ENCODE measurements around the gene CENPU.
A peak's percentile ranks its signal among the peaks of the same experiment; 100 is the strongest.
"Not testable (repeated sequence)": the region's sequence is repeated elsewhere in the genome, so short reads cannot be mapped to it uniquely, and the experiment has no call there.

The CENPU gene, protein sequence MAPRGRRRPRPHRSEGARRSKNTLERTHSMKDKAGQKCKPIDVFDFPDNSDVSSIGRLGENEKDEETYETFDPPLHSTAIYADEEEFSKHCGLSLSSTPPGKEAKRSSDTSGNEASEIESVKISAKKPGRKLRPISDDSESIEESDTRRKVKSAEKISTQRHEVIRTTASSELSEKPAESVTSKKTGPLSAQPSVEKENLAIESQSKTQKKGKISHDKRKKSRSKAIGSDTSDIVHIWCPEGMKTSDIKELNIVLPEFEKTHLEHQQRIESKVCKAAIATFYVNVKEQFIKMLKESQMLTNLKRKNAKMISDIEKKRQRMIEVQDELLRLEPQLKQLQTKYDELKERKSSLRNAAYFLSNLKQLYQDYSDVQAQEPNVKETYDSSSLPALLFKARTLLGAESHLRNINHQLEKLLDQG

DNA sequence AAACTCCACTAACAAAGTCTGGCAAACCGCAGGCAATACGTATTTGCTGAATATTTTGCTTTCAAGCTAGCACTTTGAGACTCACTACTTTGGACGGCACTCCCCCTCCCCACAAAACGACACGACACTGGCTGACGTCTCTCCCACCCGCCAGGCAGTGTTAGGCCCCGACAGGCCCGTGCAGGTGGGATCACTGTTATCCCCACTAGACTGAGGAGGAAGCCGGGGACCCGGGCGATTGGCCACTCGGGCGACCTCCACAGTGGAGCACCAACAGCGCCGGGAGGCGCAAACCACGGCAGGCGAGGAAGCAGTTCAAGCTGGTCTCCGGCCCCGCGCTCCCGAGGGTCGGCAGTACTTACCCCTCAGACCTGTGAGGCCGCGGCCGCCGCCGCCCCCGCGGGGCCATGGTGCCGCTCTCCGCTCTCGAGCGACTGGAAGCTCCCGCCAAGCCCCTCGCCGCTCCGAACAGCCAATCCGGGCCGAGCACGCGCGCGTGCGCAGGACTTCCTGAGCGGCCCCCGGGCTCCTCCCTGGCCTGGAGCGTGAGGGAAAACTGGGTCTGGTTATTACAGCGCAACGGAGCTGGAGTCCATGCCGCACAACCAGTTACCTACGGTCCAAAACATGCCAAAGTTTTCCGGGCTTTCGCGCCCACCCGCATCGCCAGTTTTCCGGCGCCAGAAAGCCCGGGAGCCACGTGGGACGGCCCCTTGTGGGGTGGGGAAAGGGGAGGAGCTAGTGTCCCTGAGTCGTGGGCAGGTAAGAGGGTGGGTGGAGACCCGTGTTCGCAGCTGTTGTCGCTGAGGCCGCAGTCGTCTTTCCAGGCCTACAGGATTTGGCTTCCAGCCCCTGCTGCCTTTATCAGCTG is at the start of gene CENPU:
Gene CENPU (minus strand): TSS at position 443 of the 871 bp plus-strand sequence. CDS start 34 bp downstream, at position 409.
- H3K9ac ChIP-seq (ENCODE audit: low read length), result peak within 1 kb of the TSS; percentile 74
- H3K9me3 ChIP-seq (ENCODE audit: control insufficient read depth, low read length), result no peaks in the 10 kb centered on the region

DNA sequence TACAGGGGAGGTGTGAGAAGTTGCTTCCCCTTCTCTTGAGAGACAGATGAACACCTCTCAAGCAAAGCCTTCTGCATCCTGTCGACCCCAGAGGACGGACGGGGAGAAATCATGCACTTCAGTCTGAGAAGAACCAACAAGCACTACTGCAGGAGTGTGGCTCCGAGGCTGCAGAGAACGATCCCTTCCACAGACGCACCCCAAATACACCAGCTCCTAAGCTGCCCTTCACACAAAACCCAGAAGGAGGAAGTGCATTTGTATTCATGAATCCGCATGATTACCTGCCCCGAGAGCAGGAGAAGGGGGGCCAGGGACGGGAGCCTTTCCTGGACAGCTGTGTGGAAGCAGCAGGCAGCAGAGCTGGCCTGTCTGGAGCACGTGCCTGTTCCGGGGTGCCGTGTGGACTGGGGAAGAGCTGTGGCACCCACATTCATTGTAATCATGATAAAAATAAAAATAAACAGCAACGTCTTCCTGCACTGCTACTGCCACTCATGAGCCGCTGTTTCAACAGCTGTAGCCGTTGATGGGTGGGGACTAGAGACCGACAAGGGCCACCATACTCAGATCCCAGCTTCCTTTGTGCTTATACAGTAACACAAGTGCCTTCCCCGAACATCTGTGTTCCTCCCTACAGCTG is 49.0 kb upstream of the CENPU start:
- H3K36me3 ChIP-seq (ENCODE audit: control insufficient read depth, insufficient read depth, low read length), result no peaks in the 10 kb centered on the region
- no peak overlapping the region for H3K9ac ChIP-seq (ENCODE audit: low read length)
- H3K27me3 ChIP-seq (ENCODE audit: control insufficient read depth, insufficient read depth, low read length), result no peaks in the 10 kb centered on the region
- H3K4me3 ChIP-seq (ENCODE audit: low read length), result no peak overlapping the region
- H3K4me1 ChIP-seq (ENCODE audit: control insufficient read depth, insufficient read depth, low read length), result no peaks in the 10 kb centered on the region
- H3K9me3 ChIP-seq (ENCODE audit: control insufficient read depth, low read length), result no peaks in the 10 kb centered on the region

More for the DNA sequence above, at the start of gene CENPU:
- Histone ChIP-seq H3K4me3 (ENCODE audit: low read length) (peak within 1 kb of the TSS; percentile 80), H3K36me3 (ENCODE audit: control insufficient read depth, insufficient read depth, low read length) (no peaks in the 10 kb centered on the region), H3K27me3 (ENCODE audit: control insufficient read depth, insufficient read depth, low read length) (no peaks in the 10 kb centered on the region), H3K4me1 (ENCODE audit: control insufficient read depth, insufficient read depth, low read length) (peaks cover 10% of the 10 kb centered on the region)

DNA sequence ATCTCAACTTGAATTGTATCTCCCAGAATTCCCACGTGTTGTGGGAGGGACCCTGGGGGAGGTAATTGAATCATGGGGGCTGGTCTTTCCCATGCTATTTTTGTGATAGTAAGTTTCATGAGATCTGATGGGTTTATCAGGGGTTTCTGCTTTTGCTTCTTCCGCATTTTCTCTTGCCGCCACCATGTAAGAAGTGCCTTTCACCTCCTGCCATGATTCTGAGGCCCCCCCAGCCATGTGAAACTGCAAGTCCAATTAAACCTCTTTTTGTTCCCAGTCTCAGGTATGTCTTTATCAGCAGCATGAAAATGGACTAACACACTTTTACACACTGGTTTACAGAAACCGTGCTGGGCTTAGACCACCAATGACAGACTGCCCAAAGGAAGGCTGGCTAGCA is 45.3 kb upstream of the CENPU start:
- H3K9ac ChIP-seq (ENCODE audit: low read length); H3K4me3 ChIP-seq (ENCODE audit: low read length); H3K4me1 ChIP-seq (ENCODE audit: control insufficient read depth, insufficient read depth, low read length); H3K9me3 ChIP-seq (ENCODE audit: control insufficient read depth, low read length); H3K27me3 ChIP-seq (ENCODE audit: control insufficient read depth, insufficient read depth, low read length); H3K36me3 ChIP-seq (ENCODE audit: control insufficient read depth, insufficient read depth, low read length): not testable (repeated sequence)

DNA sequence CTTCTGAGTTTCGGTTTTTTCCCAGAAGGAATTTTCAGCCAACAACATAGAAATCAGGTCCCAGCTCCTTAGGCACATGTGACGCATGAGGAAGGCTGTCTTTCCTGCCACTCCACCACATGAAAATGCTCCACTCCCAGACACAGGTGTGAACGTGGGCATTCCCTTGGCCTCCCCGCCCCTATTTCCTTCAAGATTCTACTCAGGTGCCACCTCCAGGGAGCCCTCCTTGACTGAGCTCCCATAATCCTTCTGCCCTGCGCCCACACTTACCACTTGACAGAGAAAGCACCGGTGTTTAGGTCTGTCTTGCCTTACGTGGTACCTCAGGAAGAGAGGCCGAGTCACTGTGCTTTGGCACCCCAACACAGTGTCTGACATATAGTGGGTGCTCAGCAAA is 44.4 kb upstream of the CENPU start:
- no peaks in the 10 kb centered on the region for H3K36me3 ChIP-seq (ENCODE audit: control insufficient read depth, insufficient read depth, low read length)
- H3K9ac ChIP-seq (ENCODE audit: low read length), result no peak overlapping the region
- H3K4me1 ChIP-seq (ENCODE audit: control insufficient read depth, insufficient read depth, low read length), result no peaks in the 10 kb centered on the region
- H3K27me3 ChIP-seq (ENCODE audit: control insufficient read depth, insufficient read depth, low read length), result no peaks in the 10 kb centered on the region
- H3K4me3 ChIP-seq (ENCODE audit: low read length), result no peak overlapping the region
- no peaks in the 10 kb centered on the region for H3K9me3 ChIP-seq (ENCODE audit: control insufficient read depth, low read length)

DNA sequence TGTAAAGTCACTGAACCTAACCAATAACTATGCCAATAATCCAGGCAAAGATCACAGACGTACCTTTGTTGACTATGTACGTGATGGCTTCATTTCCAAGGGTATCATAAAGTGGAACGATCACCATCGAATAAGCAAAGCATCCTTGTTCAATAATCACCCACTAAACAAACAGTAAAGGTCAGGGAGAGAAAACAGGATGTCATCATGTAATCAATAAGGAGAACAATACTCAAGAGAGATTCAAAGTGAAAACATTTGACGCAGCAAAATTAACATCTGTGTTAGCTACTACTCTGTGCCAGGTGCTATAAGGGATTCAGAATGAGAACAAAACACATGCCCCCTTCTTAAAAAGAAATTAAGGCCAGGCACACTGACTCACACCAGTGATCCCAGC is 42.9 kb upstream of the CENPU start:
- Histone ChIP-seq H3K4me3 (ENCODE audit: low read length) (no peak overlapping the region), H3K4me1 (ENCODE audit: control insufficient read depth, insufficient read depth, low read length) (no peaks in the 10 kb centered on the region), H3K9me3 (ENCODE audit: control insufficient read depth, low read length) (no peaks in the 10 kb centered on the region), H3K27me3 (ENCODE audit: control insufficient read depth, insufficient read depth, low read length) (no peaks in the 10 kb centered on the region), H3K36me3 (ENCODE audit: control insufficient read depth, insufficient read depth, low read length) (no peaks in the 10 kb centered on the region), H3K9ac (ENCODE audit: low read length) (no peak overlapping the region)

DNA sequence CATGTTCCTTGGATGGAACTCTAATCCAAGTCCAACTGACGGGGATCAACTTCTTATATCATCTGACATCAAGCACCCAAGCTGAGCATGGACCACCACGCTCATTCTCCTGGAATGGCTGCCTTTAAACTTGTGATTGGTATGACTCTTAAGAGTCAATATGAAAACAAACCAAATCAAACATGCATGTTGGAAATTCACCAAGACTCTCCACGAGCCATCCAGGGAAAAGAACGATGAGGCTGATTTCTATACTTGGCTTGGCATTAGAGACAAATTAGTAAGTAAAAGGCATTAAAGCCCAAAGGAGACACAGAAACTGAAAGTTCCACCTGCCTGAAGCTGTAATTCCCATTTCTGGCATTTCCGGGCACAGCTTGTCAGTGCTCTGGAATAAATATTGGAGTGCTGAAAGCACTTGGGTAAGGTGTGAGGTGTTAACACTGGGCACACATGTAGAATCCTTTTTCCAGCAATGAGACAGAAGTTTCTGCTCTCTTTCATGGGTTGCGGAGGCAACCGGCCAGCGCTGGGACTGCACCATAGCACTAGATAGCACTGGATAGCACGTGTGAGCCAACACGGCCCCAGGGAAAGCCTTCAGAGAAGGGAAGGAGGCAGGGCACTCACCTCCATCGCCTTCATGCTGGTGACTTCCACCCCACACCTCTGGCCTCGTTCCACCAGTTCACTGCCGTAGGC is 42.1 kb upstream of the CENPU start:
- H3K9me3 ChIP-seq (ENCODE audit: control insufficient read depth, low read length), result no peaks in the 10 kb centered on the region
- H3K27me3 ChIP-seq (ENCODE audit: control insufficient read depth, insufficient read depth, low read length), result no peaks in the 10 kb centered on the region
- no peak overlapping the region for H3K9ac ChIP-seq (ENCODE audit: low read length)
- no peaks in the 10 kb centered on the region for H3K36me3 ChIP-seq (ENCODE audit: control insufficient read depth, insufficient read depth, low read length)
- H3K4me3 ChIP-seq (ENCODE audit: low read length), result no peak overlapping the region
- H3K4me1 ChIP-seq (ENCODE audit: control insufficient read depth, insufficient read depth, low read length), result no peaks in the 10 kb centered on the region

DNA sequence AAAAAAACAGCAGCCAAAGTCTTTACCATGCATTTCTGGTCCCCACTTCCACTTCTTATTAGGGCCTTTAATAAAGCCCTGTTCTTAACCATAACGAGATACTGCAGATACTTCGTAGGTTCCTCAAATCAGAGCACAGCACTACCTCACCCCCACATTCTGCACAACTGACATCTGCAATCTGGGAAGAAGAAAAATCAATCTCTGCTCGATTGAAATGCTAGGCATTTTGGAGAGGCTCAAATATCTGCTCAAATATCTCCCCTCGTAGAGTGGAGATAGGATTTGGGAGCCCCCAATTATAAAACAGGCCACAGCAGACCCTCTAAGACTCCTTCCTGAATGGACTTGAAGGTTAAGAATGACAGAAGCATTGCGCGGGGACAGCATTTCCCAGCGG is 40.3 kb upstream of the CENPU start:
- Histone ChIP-seq H3K4me1 (ENCODE audit: control insufficient read depth, insufficient read depth, low read length) (no peaks in the 10 kb centered on the region), H3K27me3 (ENCODE audit: control insufficient read depth, insufficient read depth, low read length) (no peaks in the 10 kb centered on the region), H3K9ac (ENCODE audit: low read length) (no peak overlapping the region), H3K4me3 (ENCODE audit: low read length) (no peak overlapping the region), H3K36me3 (ENCODE audit: control insufficient read depth, insufficient read depth, low read length) (no peaks in the 10 kb centered on the region), H3K9me3 (ENCODE audit: control insufficient read depth, low read length) (no peaks in the 10 kb centered on the region)

DNA sequence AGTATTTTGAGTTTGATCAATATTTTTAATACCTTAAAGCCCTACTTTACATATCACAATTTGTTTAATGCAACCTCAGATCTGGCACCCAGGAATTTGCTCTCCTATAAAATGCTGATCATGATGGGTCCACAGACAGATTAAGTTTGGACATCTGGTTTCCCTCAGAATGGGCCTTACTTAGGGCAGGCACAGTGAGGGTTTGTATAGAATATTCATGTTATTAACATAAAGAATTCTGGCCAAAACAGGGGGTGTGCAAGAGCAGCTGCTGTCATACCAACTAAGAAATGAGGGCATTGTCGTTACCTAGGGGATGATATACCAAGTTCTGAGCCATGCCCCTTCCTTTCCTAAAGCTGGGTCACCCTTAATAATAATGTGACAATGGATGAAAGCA is 37.5 kb upstream of the CENPU start:
- H3K27me3 ChIP-seq (ENCODE audit: control insufficient read depth, insufficient read depth, low read length), result no peaks in the 10 kb centered on the region
- no peaks in the 10 kb centered on the region for H3K4me1 ChIP-seq (ENCODE audit: control insufficient read depth, insufficient read depth, low read length)
- no peaks in the 10 kb centered on the region for H3K9me3 ChIP-seq (ENCODE audit: control insufficient read depth, low read length)
- H3K4me3 ChIP-seq (ENCODE audit: low read length), result no peak overlapping the region
- H3K9ac ChIP-seq (ENCODE audit: low read length), result no peak overlapping the region
- no peaks in the 10 kb centered on the region for H3K36me3 ChIP-seq (ENCODE audit: control insufficient read depth, insufficient read depth, low read length)

DNA sequence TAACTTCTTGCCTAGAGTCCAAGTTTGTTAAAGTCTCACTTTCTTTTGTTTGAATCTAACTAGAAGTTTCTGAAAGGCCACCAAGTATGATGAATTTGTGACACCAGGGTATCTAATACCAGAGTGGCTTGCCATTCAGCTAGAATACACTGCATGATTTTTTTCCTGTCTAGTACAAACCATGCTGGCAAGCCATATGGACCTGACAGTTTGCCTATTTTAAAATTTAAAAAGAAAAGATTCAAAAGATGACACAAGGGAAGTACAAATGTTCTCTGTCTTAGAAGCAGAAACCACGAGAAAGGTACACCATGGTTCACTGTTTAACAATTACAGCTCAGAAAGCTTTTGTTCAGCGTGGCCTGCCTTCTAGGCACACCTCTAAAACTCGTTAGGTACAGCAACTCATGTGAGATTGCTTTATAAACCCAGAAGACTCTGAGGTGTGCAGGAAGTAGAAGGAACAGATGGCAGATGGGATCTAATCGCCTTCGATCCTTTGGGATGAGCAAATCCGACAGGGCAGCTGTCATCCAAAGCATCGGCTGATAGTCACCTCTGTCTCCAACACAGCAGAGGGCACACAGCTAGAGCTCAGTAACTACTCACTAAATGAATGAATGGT is 35.4 kb upstream of the CENPU start:
- Histone ChIP-seq H3K27me3 (ENCODE audit: control insufficient read depth, insufficient read depth, low read length) (no peaks in the 10 kb centered on the region), H3K4me1 (ENCODE audit: control insufficient read depth, insufficient read depth, low read length) (no peaks in the 10 kb centered on the region), H3K9ac (ENCODE audit: low read length) (no peak overlapping the region), H3K4me3 (ENCODE audit: low read length) (no peak overlapping the region), H3K36me3 (ENCODE audit: control insufficient read depth, insufficient read depth, low read length) (no peaks in the 10 kb centered on the region), H3K9me3 (ENCODE audit: control insufficient read depth, low read length) (no peaks in the 10 kb centered on the region)

DNA sequence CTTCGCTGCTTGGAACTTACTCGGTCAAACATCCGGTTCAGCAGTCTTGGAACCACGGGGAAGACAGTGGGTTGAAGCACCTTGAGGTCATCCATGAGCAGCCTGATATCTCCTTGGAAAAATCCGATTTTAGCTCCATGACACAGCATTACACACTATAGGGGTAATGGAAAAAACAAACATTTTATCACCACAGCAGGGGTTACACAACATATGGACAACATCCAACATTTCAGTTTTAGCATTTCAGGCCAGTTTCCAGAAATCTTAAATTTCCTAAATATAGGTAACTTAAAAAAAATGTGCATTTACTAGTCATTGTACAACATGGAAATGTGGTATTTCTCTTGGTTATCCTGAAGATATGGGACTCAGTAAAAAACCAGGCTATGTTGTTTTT is 34.4 kb upstream of the CENPU start:
- Histone ChIP-seq H3K4me3 (ENCODE audit: low read length) (no peak overlapping the region), H3K36me3 (ENCODE audit: control insufficient read depth, insufficient read depth, low read length) (no peaks in the 10 kb centered on the region), H3K4me1 (ENCODE audit: control insufficient read depth, insufficient read depth, low read length) (no peaks in the 10 kb centered on the region), H3K9ac (ENCODE audit: low read length) (no peak overlapping the region), H3K27me3 (ENCODE audit: control insufficient read depth, insufficient read depth, low read length) (no peaks in the 10 kb centered on the region), H3K9me3 (ENCODE audit: control insufficient read depth, low read length) (no peaks in the 10 kb centered on the region)

DNA sequence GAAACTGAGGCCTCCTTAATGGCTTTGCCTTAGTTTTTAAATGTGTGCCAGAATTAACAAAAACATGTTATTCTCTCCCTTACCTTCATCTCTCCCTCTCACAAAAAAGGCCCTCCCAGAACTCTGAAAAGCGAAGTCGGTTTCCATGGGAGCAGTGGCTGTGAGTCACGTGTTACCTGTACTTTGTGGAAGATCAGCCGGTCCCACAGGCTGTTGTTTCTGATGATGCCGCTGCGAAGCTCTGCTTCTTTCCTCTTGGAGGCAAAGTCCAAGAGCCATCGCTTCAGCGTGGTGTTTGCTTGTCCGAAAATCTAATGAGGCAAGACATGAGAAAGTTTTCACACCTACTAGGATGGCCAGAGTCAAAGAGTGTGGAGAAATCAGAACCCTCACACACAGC is 32.5 kb upstream of the CENPU start:
- H3K27me3 ChIP-seq (ENCODE audit: control insufficient read depth, insufficient read depth, low read length), result no peaks in the 10 kb centered on the region
- no peak overlapping the region for H3K9ac ChIP-seq (ENCODE audit: low read length)
- H3K4me3 ChIP-seq (ENCODE audit: low read length), result no peak overlapping the region
- H3K9me3 ChIP-seq (ENCODE audit: control insufficient read depth, low read length), result no peaks in the 10 kb centered on the region
- H3K36me3 ChIP-seq (ENCODE audit: control insufficient read depth, insufficient read depth, low read length), result no peaks in the 10 kb centered on the region
- H3K4me1 ChIP-seq (ENCODE audit: control insufficient read depth, insufficient read depth, low read length), result no peaks in the 10 kb centered on the region

Measured in mucosa of stomach (tissue), 1 donor.